GM12891 (cell line): Measurements from ENCODE around the gene TPR.
A peak's percentile ranks its signal among the peaks of the same experiment; 100 is the strongest.
"Not testable (repeated sequence)": the region's sequence is repeated elsewhere in the genome, so short reads cannot be mapped to it uniquely, and the experiment has no call there.

Source experiments
- DNase-seq: peaks from one replicate; pipeline ENCODE4 v3.0.0; 2011; ENCODE audit warnings: low spot score; ENCODE audit not compliant: insufficient read length
- FAIRE-seq: peaks from 2 replicates; lab custom pipeline; 2011; peaks lifted over from hg19 to GRCh38; lab: Jason Lieb, UNC
- PAX5 ChIP-seq: IDR thresholded peaks from 2 replicates; pipeline ENCODE4 v1.6.1; 2011; ENCODE audit warnings: low read length, moderate library complexity, mild to moderate bottlenecking; ENCODE audit not compliant: insufficient read depth, severe bottlenecking
- POLR2A ChIP-seq: IDR thresholded peaks from 2 replicates; pipeline ENCODE4 v1.6.1; 2011; ENCODE audit warnings: low read depth, low read length, control low read depth
- POLR2AphosphoS5 ChIP-seq: IDR thresholded peaks from 2 replicates; pipeline ENCODE4 v1.6.1; 2011; ENCODE audit warnings: low read depth, low read length, control low read depth
- POU2F2 ChIP-seq: IDR thresholded peaks from 2 replicates; pipeline ENCODE4 v1.6.1; 2011; ENCODE audit warnings: low read depth, mild to moderate bottlenecking, control low read depth, low read length, moderate library complexity
- SPI1 ChIP-seq: IDR thresholded peaks from 2 replicates; pipeline ENCODE4 v1.6.1; 2011; ENCODE audit warnings: low read depth, low read length, control low read depth
- TAF1 ChIP-seq: IDR thresholded peaks from 2 replicates; pipeline ENCODE4 v1.6.1; 2011; ENCODE audit warnings: low read depth, low read length, control low read depth

The TPR gene

GRCh38 chr1:186403632-186404031 is 28.6 kb upstream of the TPR start:
- no peak for FAIRE-seq
- no peak for TF ChIP-seq PAX5
- TF ChIP-seq POLR2A, result no peak
- TF ChIP-seq POLR2AphosphoS5, result no peak
- TF ChIP-seq POU2F2, result no peak
- no peak for TF ChIP-seq SPI1
- no peak for TF ChIP-seq TAF1
- DNase-seq, result no peak

- DNase-seq, FAIRE-seq: not testable (repeated sequence)
Measured at GRCh38 chr1:186401446-186401845, 26.4 kb upstream of the TPR start.

GRCh38 chr1:186392711-186393110 is 17.7 kb upstream of the TPR start:
- DNase-seq, FAIRE-seq: not testable (repeated sequence)

- DNase-seq (no peak), FAIRE-seq (no peak)
- TF ChIP-seq POU2F2 (no peak), POLR2AphosphoS5 (no peak), PAX5 (no peak), POLR2A (no peak), SPI1 (no peak), TAF1 (no peak)
Measured at GRCh38 chr1:186391841-186392240, 16.8 kb upstream of the TPR start.

- no peak for FAIRE-seq
Measured at GRCh38 chr1:186390925-186391324, 15.9 kb upstream of the TPR start.

GRCh38 chr1:186386725-186387383 is 11.8 kb upstream of the TPR start:
- TF ChIP-seq SPI1 (no peak), PAX5 (no peak), POLR2A (no peak), POLR2AphosphoS5 (no peak), TAF1 (no peak), POU2F2 (no peak)
- no peak for DNase-seq
- no peak for FAIRE-seq

More at GRCh38 chr1:186390925-186391324, 15.9 kb upstream of the TPR start:
- TF ChIP-seq POU2F2 (no peak), TAF1 (no peak), POLR2A (no peak), SPI1 (no peak), PAX5 (no peak), POLR2AphosphoS5 (no peak)
- no peak for DNase-seq

- DNase-seq, result no peak
- TF ChIP-seq TAF1 (no peak), POU2F2 (no peak), POLR2A (no peak; the same call in 1 of the 2 replicates), POLR2AphosphoS5 (no peak), PAX5 (no peak), SPI1 (no peak)
- FAIRE-seq, result no peak
Measured at GRCh38 chr1:186375929-186376319, 871 bp upstream of the TPR start.

GRCh38 chr1:186374303-186375151 is 526 bp downstream of the TPR start:
- TF ChIP-seq SPI1, result no peak
- TF ChIP-seq TAF1, result 0 out of 2 replicates have a peak, but pooled peaks have one; percentile 13
- no peak for TF ChIP-seq PAX5
- DNase-seq (no peak), FAIRE-seq (peak; percentile 82)

- DNase-seq, FAIRE-seq: not testable (repeated sequence)
Measured at GRCh38 chr1:186347837-186348691, 27.0 kb downstream of the TPR start.

- no peak for TF ChIP-seq TAF1
- no peak for TF ChIP-seq POLR2AphosphoS5
- TF ChIP-seq PAX5, result no peak
- no peak for TF ChIP-seq SPI1
- TF ChIP-seq POU2F2, result no peak
- no peak for TF ChIP-seq POLR2A
- no peak for FAIRE-seq
Measured at GRCh38 chr1:186340772-186341171, 34.3 kb downstream of the TPR start.

More at GRCh38 chr1:186340772-186341171, 34.3 kb downstream of the TPR start:
- DNase-seq, result no peak
